Ecto neural progenitor cell (in vitro differentiated cells): ENCODE measurements around the gene FOCAD.

ENCODE experiments used
- DNase-seq: peaks from one replicate; pipeline ENCODE4 v3.0.0-alpha.2; 2018; ENCODE audit warnings: low spot score

The FOCAD gene

DNA sequence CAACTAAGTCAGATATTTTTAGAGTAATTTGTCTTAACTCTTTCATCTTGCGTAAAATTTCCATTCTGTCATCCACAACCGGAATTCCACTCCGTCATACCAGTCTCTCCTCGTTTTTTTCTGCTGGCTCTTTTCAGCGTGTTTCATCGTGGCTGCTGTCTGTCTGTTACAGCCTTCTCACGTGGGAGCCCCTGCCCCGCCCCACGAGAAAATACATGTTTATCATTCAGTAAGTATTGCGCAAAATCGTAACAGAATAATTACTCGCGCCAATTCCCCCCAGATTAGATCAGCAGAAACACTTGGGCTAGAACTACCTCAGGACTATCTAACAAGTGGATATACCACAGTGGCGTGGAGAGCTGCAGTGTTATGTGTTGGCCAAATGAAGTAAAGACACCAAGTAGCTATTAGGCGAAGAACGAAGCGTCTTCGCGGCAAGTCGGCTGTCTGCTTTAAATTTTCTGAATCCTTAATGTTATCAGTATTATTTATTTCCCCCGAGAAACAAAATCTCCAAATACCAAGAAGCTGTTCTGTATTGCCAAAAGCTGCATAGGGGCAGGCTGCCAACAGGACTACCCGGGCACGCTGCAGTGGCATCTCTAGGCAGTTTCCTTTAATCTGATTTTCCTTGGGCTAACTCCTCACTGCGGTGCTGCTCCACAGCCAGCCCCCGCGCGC, 566 bp upstream of the FOCAD start:
- DNase-seq: no peak

DNA sequence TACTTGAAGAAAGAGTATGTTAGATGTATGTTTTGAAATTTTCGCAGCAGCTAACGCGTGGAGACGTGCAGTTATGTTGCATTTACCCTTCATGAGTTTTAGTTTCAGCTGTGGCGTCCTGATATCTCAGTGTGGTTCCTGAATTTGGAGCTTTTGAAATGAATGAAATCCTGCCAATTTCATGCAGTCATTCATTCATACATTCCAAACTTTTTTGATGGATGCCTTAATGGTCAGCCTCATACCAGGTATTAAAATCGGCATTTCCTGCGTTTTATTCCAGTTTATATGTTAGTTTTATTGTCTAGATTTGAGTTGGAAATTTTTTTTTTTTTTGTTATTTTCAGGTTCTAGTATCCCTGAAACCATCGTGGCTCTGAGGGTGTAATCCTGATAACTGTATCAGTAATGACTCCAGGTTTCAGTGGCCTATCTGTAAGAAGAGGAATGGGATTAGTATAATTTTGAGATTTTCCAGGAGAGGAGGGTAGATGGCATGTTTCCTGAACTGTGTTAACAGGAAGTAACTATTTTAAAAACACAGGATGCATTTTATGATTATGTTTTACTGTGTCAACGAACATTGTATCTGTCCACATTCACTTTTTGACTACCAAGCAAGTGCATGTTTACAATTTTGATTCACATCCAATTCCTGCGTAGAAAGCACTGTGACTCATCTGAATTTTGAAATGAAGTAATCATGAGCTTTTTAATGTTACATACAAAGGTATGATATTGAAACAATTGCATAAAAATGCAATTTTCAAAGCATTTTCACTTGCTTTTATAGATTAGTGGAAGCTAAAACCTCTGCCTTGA, 1.0 kb downstream of the FOCAD start:
- DNase-seq: no peak

DNA sequence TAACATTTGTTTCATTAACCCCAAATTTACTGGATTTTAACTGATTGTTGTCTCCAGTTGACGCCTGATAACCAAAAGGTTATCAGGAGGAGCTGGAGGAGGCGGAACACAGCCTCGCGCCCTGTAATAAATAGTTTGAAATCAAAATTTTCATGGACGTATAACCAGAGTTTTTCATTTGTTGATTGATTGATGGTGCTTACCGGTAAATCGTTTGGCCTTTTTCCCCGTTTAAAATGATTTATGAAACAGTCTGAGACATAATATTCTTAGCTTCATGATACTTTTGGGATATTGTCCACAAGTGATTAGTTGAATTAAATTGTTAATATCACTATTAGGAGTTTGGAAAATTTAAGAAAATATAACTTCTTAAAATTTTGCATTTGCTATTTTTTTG, 1.7 kb downstream of the FOCAD start:
- DNase-seq: no peak

DNA sequence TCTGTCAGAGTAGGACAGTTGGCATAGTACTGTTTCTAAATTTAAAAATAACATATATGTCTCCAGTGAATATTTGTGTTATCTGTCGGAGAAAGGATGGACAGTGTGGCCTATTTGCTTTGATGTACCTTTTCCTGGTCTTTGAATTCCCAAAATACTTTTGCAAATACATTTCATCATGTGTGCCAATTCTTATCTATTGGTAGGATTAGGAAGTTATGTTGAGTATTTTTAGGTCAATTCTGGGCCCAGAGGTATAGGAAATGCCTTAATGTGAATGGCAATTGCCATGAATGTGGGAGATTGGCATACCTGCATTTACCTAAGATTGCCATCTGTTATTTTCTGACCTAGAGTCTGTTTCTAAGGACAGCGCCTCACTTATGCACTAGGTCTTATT, 5.8 kb downstream of the FOCAD start:
- DNase-seq: no peak

DNA sequence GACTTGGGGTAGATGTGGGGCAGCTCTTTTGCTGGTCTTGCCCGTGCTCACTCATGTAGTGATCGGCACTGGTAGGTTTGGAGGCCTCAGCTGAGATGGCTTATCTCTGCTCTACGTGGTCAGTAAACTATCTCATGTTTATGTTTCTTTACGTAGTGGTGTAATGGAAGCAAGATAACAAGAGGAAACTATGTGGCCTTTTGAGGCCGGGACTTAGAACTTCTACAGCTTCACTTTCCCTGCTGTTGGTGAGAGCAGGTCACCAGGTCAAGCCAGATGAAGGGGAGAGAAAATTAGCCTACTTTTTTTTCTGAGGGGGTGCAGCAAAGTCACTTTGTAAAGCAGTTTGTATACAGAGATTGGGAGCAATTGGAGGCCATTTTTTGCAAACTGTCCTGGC, 8.5 kb downstream of the FOCAD start:
- no peak for DNase-seq

DNA sequence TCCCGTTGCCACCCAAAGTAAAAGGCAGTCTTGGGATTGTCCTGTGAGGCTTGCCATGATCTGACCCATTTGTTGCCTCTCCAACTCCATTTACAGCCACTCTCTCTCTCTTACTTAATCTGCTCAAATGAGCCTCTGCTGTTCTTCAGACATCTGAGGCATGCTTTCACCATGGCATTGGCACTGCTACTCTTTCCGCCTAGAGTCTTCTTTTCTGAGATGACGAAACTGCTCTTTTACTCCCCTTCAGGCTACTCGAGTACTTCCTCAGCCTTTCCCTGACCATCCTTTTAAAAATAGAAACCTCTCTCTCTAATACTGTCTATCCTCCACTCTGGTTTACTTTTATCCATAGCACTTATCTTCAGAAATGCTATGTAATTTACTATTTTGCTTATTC, 9.0 kb downstream of the FOCAD start:
- no peak for DNase-seq

DNA sequence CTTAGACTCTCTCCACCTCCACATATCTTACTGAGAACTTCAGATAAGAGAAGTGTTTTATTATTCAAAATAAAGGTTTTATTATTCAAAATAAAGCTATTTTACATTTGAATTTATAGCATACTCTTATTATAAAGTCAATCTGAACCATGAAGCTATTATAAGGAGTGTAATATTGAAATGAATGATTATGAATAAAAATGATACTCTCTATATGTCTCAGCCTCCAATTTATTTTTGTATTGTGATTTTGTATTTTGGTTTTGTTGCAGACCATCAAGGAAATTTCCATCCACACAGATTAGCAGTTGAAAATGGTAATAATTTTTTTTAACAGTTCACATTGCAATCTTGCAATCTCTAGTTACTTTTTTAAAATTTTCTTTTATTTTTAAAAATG, 10.2 kb downstream of the FOCAD start:
- DNase-seq: no peak

DNA sequence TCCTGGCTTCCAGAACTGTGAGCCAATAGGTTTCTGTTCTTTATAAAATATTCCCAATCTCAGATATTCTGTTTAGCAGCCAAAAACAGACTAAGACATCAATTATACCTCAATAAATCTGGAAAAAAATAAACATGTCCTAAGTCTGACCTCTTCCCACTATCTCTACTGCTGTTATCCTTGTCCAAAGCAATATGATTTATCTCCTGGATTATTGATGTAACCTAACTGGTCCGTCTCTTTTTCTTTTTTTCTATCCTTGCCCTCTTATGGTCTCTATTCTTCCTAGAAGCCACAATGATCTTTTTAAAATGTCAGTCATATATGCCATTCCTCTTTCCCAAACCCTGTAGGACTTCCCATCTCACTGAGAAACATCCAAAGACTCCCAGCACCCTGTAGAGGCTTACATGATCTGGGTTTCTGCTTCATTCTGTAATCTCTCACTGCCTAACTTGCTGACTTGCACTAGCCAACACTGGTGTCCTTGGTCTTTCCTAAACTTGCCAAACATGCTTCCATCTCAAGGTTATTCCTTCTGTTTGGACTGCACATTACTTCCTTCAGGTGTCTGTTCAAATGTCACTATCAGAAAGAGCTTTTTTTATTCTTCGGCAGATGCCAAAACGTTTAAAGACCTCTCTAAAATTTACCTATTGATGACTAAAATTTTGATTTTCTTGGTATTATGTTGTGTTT, 13.1 kb downstream of the FOCAD start:
- DNase-seq: no peak

DNA sequence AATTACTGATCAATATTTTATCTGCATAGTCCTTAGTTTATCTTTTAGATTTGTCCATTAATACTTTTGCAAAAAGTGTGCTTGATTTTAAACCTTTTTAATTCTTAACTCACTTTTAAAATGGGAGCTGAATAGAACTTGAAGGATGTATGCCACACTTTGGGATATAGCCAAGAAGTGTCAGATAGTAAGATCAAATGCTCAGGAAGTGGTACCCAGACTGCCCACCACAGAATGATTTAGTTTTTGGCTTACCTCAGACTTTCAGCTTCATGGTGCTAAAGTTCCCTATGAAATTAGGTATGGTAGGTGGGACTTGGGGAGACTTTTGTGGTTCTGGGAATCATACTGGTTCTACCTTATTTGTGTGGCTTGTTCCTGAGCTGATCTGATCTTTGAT, 14.7 kb downstream of the FOCAD start:
- DNase-seq: no peak

DNA sequence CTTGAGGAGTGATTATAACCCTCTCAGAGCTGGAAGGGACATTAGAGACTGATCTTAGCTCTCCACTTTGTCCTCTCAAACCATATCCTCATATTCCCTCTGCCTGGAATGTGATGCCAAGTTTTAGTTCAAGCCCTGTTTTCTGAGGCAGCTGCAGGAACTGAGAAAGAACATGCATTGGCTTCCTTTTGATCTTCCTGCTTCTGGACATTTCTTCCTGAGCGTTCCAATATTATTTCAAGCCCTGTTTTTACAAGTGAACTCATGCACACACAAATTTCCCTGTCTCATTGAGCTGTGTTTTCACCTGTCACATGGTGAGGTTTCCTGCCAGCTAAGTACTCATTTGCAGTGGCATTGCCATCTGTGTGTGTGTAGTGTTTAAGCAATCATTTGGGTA, 17.0 kb downstream of the FOCAD start:
- DNase-seq: no peak

DNA sequence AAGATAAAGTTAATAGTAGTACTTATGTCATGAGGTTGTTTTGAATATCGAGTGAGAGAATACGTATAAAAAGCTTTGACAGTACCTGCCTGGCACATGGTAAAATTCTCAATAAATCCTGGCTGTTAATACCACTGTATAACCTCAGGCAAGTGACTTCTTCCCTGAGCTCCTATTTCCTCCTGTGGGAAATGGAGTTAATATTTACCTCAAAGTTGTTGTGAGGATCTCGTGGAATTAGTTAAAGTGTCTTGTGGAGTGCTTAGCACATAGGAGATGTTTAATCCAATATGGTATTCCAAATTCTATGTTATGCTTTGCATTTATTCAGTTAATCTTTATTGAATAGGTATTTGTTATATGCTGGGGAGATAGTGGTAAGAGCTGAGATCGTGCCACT, 18.5 kb downstream of the FOCAD start:
- DNase-seq: no peak

DNA sequence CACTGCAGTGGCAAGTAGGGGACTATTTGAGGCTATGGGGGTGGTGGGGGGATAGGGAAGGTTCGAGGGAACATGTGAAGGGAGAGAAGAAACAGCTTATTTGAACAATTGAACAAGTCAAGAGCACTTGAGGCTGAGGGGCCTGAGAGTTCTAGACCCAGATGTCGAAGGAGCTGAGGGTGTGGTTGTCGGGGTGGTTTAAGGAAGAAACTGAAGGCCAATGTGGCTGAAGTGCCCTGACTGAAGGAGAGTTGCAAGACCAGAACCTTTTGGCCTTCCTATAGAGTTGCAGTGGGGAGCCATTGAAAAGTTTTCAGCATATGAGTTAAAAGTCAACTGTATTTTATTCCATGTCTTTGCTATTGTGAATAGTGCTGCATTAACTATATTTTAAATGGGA, 19.1 kb downstream of the FOCAD start:
- DNase-seq: no peak

DNA sequence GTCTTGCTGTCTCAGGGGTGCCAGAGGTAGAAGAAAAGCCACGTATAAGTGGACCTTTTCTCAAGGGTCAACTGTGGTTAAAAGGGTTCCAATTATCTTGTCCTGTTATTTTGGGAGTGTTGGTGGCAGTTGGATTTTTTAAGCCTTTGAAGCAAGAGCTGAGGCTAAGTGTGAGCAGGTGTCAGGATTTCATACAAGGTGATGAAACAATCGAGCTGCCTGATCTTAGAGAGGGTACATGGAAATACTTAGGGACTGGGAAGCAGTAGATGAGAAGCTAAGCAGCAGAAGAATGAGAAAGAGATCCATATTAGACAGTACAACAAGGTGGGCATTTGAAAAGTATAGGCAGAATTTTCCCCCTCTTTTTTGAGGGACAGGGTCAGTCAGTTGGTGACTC, 23.6 kb downstream of the FOCAD start:
- no peak for DNase-seq

DNA sequence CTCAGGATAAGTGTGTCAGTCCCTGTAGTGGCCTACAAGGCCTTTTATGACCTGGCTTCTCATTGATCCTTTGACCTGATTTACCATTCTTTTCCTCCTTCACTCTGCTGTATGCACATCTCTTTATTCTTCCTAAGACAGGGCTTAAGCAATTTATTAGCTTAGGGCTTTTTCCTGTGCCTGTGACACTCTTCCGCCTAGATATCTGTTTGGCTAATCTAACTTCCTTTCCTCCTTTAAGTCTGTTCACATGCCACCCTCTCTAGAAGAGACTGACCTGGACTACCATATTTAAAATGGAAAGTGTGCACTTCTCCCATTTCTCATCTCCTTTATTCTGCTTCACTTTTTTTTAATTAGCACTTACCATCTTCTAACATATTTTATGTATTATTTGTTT, 29.1 kb downstream of the FOCAD start:
- no peak for DNase-seq

DNA sequence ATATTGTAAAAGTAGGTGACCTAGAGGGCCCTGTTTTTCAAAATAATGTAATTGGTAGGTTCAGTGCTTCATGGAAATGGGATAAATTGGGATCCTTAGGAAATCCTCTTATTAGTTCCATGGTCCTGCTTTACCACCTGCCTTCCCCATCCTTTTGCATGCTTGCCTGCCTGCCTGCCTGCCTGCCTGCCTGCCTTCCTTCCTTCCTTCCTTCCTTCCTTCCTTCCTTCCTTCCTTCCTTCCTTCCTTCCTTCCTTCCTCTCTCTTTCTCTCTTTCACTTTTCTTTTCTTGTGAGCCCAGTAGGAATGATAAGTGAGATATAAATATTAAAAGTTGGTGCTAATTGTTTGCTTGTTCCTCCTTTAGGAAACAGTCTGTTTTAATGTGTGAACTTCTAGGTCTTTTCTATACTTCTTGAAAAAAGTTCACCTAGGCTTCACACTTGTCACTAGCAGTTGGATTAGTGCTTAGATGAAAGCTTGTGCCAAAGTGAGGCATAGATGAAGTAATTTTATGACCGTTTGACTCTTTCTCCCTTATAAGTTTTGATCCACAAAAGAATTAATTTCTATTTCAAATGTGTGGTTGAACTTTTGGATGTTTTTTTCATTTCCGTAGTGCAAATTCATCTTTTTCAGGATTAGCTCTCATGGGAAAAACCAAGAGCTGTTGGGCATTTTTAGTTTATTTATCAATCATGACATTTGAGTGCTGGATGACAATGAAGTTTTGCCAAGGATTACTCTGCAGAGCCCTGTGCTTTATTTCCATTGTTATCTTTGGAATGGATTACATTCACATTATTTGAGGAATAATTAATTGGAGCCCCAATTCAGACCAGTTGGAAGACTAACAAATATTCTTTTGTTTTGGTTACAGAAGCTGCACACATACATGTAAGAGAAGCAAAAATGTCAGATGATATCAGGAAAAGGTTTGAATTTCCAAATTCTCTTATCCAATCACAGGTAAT, 30.7 kb downstream of the FOCAD start:
- no peak for DNase-seq

DNA sequence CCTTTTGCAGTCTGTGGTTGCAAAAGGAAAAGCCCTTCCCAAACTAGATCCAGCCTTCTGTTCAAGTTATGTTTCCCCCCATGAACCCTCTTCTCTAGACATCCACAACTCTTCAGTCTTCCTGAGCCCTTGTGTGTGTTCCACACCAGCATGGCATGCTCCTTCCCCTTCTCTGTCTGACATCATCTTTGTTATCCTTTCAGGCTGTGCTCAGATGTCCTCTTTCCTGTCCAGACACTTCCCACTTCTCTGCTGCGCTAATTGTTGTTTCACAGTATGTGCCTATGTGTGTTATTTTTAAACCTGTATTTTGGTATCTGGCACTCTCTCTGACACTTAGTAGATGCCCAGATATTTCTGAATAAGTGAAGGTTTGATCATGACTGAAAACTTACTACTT, 38.2 kb downstream of the FOCAD start:
- no peak for DNase-seq

DNA sequence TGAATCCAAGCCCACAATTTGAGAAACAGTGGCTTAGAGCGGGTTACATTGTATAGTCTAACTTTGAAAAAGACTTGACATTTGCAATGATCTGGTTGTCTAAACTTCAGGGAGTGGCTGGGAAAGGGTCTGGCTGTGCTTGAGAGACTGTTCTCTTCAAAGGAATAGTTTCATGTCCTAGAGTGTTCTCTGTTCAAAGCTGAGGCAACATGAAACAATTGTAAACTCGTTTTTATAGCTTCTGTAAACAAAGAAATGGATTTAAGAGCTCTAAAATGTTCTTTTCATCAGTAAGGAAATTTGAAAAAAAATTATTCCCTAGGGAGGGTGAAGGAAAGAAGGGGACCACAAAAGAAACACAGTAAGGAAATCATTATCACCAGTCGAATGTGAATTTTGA, 41.6 kb downstream of the FOCAD start:
- DNase-seq: no peak

DNA sequence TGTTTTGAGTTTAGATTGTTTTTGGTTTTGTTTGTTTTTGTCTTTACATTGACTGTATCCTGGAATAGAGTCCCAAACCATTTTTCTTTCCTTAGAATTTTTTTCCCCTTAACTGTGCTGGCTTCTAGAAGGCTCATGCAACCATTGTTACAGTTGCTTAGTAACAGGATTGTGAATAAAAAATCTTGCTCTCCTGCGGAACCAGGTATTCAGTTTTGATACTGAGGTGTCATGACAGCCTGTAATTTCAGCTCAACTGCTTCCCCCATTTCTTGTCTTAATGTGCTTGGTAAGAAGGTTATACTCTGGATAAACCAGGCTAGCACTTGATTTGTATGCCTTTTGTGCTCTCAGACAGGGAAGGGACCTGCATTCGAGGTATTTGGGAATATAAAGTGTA, 42.1 kb downstream of the FOCAD start:
- no peak for DNase-seq

DNA sequence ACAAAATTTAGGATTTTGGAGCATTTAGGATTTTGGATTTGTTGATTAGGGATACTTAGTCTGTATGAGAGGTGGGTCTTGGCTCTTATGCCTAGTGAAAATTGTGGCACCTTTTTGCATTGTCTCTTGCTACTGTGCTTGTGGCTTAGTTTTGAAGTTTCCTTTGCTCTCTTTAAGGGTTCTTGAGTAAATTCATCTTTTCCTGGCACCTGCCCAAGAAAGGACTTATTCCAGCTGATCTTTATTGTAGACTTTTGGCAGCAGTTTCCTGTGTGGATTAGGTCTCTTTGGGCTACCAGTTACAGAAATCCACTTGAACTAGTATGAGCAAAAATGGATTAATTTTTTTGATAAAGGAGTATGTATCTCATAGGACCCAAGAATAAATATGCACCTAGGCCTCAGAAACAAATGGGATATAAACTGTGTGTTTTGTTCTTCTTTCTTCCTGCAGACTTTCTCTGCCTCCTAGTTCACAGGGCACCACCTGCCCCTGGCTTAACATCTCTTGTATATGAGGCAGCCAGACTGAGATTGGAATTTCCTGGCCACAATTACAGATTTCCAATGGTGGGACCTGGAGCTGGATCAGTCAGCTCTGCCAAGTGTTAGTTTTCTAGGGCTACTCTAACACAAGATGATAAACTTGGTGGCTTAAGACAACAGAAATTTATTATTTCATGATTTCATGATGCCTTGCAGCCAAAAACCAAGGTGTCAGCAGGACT, 44.6 kb downstream of the FOCAD start:
- no peak for DNase-seq

DNA sequence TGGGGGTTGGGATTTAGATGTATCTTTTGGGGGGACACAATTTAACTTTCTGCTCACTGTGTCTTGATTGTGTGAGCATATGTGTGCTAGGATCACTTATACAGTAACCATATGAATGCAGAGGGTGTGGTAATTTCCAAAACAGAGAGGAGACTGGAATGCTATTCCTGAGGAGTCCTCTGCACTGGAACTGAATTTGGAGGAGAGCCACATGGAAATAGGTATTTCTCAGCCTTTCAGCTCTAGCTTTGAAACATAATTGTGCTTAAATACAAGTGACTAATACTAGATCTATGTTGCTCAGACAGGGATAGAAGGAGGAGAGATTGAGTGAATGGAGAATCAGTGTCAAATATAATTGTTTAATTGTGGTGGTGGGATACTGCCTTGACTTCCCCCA, 45.5 kb downstream of the FOCAD start:
- DNase-seq: no peak

DNA sequence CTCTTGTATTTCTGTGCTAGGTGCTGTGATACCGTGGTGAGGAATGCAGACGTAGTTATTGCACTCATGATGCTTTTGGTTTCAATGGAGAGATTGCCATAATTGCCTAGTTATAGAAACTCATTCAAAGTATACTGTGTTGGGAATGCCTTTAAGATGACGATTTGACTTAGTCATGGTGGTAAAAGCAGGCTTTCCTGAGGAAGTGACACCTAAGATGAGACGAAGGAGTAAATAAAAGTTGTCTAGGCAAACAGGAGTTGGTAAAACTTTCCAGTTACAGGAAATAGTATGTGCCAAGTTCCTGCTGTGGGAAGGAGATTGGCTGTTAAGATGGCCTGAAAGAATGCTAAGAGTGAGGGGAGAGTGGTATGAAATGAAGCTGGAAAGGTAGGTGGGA, 48.1 kb downstream of the FOCAD start:
- no peak for DNase-seq
